Sigmoid colon (tissue), 4 donors: ENCODE results near the gene GRM8.

ENCODE experiments used
- EP300 ChIP-seq, 4 donors: sonication (generic); formaldehyde crosslinking; IDR thresholded peaks; one replicate each; pipeline ENCODE4 v1.6.1; 2017; ENCODE audit warnings: antibody characterized with exemption in 4 of 4
- POLR2A ChIP-seq, 2 donors: fragments of 450-650 bp; IDR thresholded peaks; one replicate each; pipeline ENCODE4 v1.6.1; 2016; ENCODE audit warnings: antibody characterized with exemption in 2 of 2, mild to moderate bottlenecking in 2 of 2, moderate library complexity in 2 of 2
- POLR2AphosphoS5 ChIP-seq, 4 donors: sonication (generic); formaldehyde crosslinking; IDR thresholded peaks; one replicate each; pipeline ENCODE4 v1.6.1; 2017; ENCODE audit warnings: antibody characterized with exemption in 4 of 4
- TF ChIP-seq, protein P1 (sequence below), 4 experiments: fragments of 450-650 bp in 3 of 4; fragments of 200-600 bp in 1 of 4; IDR thresholded peaks; one replicate each; pipeline ENCODE4 v1.5.1; 2016 to 2019; ENCODE audit warnings: antibody characterized with exemption in 4 of 4, mild to moderate bottlenecking in 3 of 4, moderate library complexity in 2 of 4

DNA sequence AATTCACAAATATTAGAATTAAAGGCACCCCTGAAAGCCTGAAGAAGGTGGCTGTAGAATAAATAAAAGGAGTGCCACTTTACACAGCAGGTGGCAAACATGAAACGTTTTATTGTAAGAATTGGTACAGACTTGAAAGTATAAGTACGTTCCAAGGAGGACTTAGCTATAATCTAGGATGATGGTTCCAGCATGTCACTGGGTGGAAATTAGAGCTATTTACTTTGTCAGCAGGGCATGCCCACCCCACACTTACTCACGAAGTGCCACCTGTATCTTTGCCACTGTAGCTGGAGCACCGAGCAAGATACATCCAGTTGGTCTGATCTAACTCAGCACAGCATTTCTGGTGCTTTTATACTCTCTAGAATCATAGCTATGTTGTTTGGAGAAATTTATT lies 97.8 kb downstream of the GRM8 start:
- TF ChIP-seq, protein P1, sequence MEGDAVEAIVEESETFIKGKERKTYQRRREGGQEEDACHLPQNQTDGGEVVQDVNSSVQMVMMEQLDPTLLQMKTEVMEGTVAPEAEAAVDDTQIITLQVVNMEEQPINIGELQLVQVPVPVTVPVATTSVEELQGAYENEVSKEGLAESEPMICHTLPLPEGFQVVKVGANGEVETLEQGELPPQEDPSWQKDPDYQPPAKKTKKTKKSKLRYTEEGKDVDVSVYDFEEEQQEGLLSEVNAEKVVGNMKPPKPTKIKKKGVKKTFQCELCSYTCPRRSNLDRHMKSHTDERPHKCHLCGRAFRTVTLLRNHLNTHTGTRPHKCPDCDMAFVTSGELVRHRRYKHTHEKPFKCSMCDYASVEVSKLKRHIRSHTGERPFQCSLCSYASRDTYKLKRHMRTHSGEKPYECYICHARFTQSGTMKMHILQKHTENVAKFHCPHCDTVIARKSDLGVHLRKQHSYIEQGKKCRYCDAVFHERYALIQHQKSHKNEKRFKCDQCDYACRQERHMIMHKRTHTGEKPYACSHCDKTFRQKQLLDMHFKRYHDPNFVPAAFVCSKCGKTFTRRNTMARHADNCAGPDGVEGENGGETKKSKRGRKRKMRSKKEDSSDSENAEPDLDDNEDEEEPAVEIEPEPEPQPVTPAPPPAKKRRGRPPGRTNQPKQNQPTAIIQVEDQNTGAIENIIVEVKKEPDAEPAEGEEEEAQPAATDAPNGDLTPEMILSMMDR (IDR thresholded peaks at IDR 0.05) = no peak
- TF ChIP-seq POLR2A (IDR thresholded peaks at IDR 0.05) = no peak
- no peak for TF ChIP-seq EP300 (IDR thresholded peaks at IDR 0.05)
- no peak for TF ChIP-seq POLR2AphosphoS5 (IDR thresholded peaks at IDR 0.05)
